IMR-90 (cell line): ENCODE results near the gene APLF. TPM values are rescaled to one million over a fixed set of nuclear protein-coding genes. Genes with fewer than 3 reads are reported as not detected.

ENCODE experiments used
- ATAC-seq: fragments of 200-7000 bp; cut with Tn5 transposase; 2 replicates; pipeline ENCODE4 v1.9.1; 2020; ENCODE audit warnings: low read depth, mild to moderate bottlenecking, moderate library complexity
- BruUV-seq: library from RNA; stranded (reverse); fragments of 400-500 nt; replicated peaks from 2 replicates; lab custom pipeline; 2021; lab: Mats Ljungman, UMichigan
- CTCF ChIA-PET: fragments of 300-600 bp; formaldehyde crosslinking; extraction: SDS; loops from one replicate; lab custom pipeline; 2021; ENCODE audit warnings: antibody characterized with exemption; lab: Yijun Ruan, JAX
- POLR2A ChIA-PET: fragments of 300-600 bp; sonication (Branson Sonifier 250); formaldehyde crosslinking; loops from one replicate; lab custom pipeline; 2022; ENCODE audit warnings: antibody characterized with exemption; ENCODE audit not compliant: unreplicated experiment; lab: Charles Lee
- DNase-seq: peaks from one replicate; pipeline ENCODE4 v3.0.0; 2013
- H2AFZ ChIP-seq: replicated peaks from 2 replicates; pipeline ENCODE3; 2013; ENCODE audit warnings: low read length, mild to moderate bottlenecking; ENCODE audit not compliant: poor library complexity
- H2AK5ac ChIP-seq: 2 replicates; pipeline ENCODE4 v1.6.1; 2013; ENCODE audit warnings: low read depth, low read length, inconsistent platforms
- H2AK9ac ChIP-seq: replicated peaks from 2 replicates; pipeline ENCODE3; 2013; ENCODE audit warnings: mild to moderate bottlenecking, low read depth, low read length, moderate library complexity; ENCODE audit not compliant: poor library complexity
- H2BK120ac ChIP-seq: 2 replicates; pipeline ENCODE4 v1.6.1; 2013; ENCODE audit warnings: low read depth, low read length, inconsistent platforms
- H2BK15ac ChIP-seq: 3 replicates; pipeline ENCODE4 v1.6.1; 2013; ENCODE audit warnings: low read depth, low read length, inconsistent platforms
- H2BK20ac ChIP-seq: 2 replicates; pipeline ENCODE4 v1.6.1; 2013; ENCODE audit warnings: low read depth, mild to moderate bottlenecking, inconsistent platforms, low read length, moderate library complexity
- H2BK5ac ChIP-seq: 2 replicates; pipeline ENCODE4 v1.6.1; 2013; ENCODE audit warnings: mild to moderate bottlenecking, low read depth, low read length, inconsistent platforms; ENCODE audit not compliant: poor library complexity, severe bottlenecking
- H3K14ac ChIP-seq: replicated peaks from 2 replicates; pipeline ENCODE4 v1.6.1; 2013; ENCODE audit warnings: low read depth, low read length, inconsistent platforms
- H3K18ac ChIP-seq: 2 replicates; pipeline ENCODE4 v1.6.1; 2013; ENCODE audit warnings: low read depth, low read length, control low read depth
- H3K23ac ChIP-seq: 2 replicates; pipeline ENCODE4 v1.6.1; 2013; ENCODE audit warnings: low read depth, low read length, inconsistent platforms
- H3K27ac ChIP-seq: 2 replicates; pipeline ENCODE4 v1.5.1; 2013; ENCODE audit warnings: mild to moderate bottlenecking, control low read depth, low read length; ENCODE audit not compliant: insufficient read depth
- H3K27me3 ChIP-seq: 2 replicates; pipeline ENCODE4 v1.6.1; 2013; ENCODE audit warnings: low read length; ENCODE audit not compliant: control insufficient read depth, insufficient read depth
- H3K36me3 ChIP-seq: 2 replicates; pipeline ENCODE4 v1.6.1; 2013; ENCODE audit warnings: low read length, mixed read lengths; ENCODE audit not compliant: control insufficient read depth, insufficient read depth
- H3K4ac ChIP-seq: 2 replicates; pipeline ENCODE4 v1.6.1; 2013; ENCODE audit warnings: low read depth, low read length, inconsistent platforms
- H3K4me1 ChIP-seq: 2 replicates; pipeline ENCODE4 v1.6.1; 2013; ENCODE audit warnings: low read length, mixed read lengths; ENCODE audit not compliant: control insufficient read depth, insufficient read depth
- H3K4me2 ChIP-seq: 2 replicates; pipeline ENCODE4 v1.6.1; 2013; ENCODE audit warnings: low read depth, mild to moderate bottlenecking, control low read depth, low read length, moderate library complexity
- H3K4me3 ChIP-seq: 2 replicates; pipeline ENCODE4 v1.5.1; 2013; ENCODE audit warnings: low read depth, mild to moderate bottlenecking, control low read depth, low read length, moderate library complexity; ENCODE audit not compliant: insufficient read depth
- H3K56ac ChIP-seq: 2 replicates; pipeline ENCODE4 v1.6.1; 2013; ENCODE audit warnings: low read length, inconsistent platforms; ENCODE audit not compliant: insufficient read depth; ENCODE audit errors: extremely low read depth
- H3K79me1 ChIP-seq, 2 experiments: 2 replicates each; pipeline ENCODE4 v1.6.1; 2013; ENCODE audit warnings: low read length in 2 of 2, inconsistent platforms in 1 of 2, low read depth in 1 of 2
- H3K9ac ChIP-seq: 2 replicates; pipeline ENCODE4 v1.6.1; 2013; ENCODE audit warnings: low read depth, low read length, control low read depth
- H3K9me1 ChIP-seq: 2 replicates; pipeline ENCODE4 v1.6.1; 2013; ENCODE audit warnings: low read length, inconsistent platforms; ENCODE audit not compliant: insufficient read depth
- H3K9me3 ChIP-seq: 2 replicates; pipeline ENCODE4 v1.6.1; 2013; ENCODE audit warnings: low read length; ENCODE audit not compliant: control insufficient read depth, insufficient read depth
- H4K20me1 ChIP-seq: 2 replicates; pipeline ENCODE4 v1.6.1; 2013; ENCODE audit warnings: low read length, inconsistent platforms; ENCODE audit not compliant: insufficient read depth
- H4K5ac ChIP-seq: 2 replicates; pipeline ENCODE4 v1.6.1; 2013; ENCODE audit warnings: mild to moderate bottlenecking, low read depth, low read length, control low read depth
- H4K8ac ChIP-seq, 2 experiments: 2 replicates each; pipeline ENCODE4 v1.6.1; 2013; ENCODE audit warnings: low read depth in 2 of 2, low read length in 2 of 2, control low read depth in 1 of 2, inconsistent platforms in 1 of 2
- H4K91ac ChIP-seq: 2 replicates; pipeline ENCODE4 v1.6.1; 2013; ENCODE audit warnings: low read depth, low read length, inconsistent platforms; ENCODE audit not compliant: insufficient read depth
- CEBPB ChIP-seq: IDR thresholded peaks from 2 replicates; pipeline ENCODE4 v1.6.1; 2012; ENCODE audit warnings: low read depth, low read length, improper control_type of control experiment
- CTCF ChIP-seq: conservative IDR thresholded peaks from 2 replicates; pipeline ENCODE4 v1.5.1; 2012; ENCODE audit warnings: mild to moderate bottlenecking, low read depth, low read length, improper control_type of control experiment
- FOS ChIP-seq: fragments of 150-350 bp; IDR thresholded peaks from 2 replicates; pipeline ENCODE4 v1.6.1; 2016; ENCODE audit warnings: low read depth, low read length
- MAZ ChIP-seq: IDR thresholded peaks from 2 replicates; pipeline ENCODE4 v1.6.1; 2012; ENCODE audit warnings: low read depth, mild to moderate bottlenecking, low read length, improper control_type of control experiment, moderate library complexity, borderline replicate concordance
- MXI1 ChIP-seq: IDR thresholded peaks from 2 replicates; pipeline ENCODE4 v1.6.1; 2012; ENCODE audit warnings: low read depth, mild to moderate bottlenecking, low read length, moderate library complexity, borderline replicate concordance
- POLR2A ChIP-seq: IDR thresholded peaks from 2 replicates; pipeline ENCODE4 v1.6.1; 2012; ENCODE audit warnings: mild to moderate bottlenecking, low read depth, low read length
- RCOR1 ChIP-seq: IDR thresholded peaks from 2 replicates; pipeline ENCODE4 v1.6.1; 2012; ENCODE audit warnings: mild to moderate bottlenecking, low read length, improper control_type of control experiment; ENCODE audit not compliant: insufficient replicate concordance
- SMC3 ChIP-seq: fragments of 150-350 bp; IDR thresholded peaks from 2 replicates; pipeline ENCODE4 v1.6.1; 2016; ENCODE audit warnings: low read depth, mild to moderate bottlenecking, antibody characterized with exemption, low read length, moderate library complexity
- USF2 ChIP-seq: fragments of 150-350 bp; IDR thresholded peaks from 2 replicates; pipeline ENCODE4 v1.6.1; 2017; ENCODE audit warnings: mild to moderate bottlenecking, antibody characterized with exemption, low read length, low read depth
- WGBS, 2 experiments: methylation state at CpG; one replicate each; pipeline versions ENCODE4 v1.1.5 to v1.1.7; 2013; ENCODE audit warnings: missing lambda C conversion rate in 2 of 2; ENCODE audit not compliant: insufficient read length in 1 of 2; ENCODE audit errors: extremely low coverage in 2 of 2; 5-methylcytosine and 5-hydroxymethylcytosine counted together
- dilution Hi-C: fragments of 300-500 bp; cut with HindIII; formaldehyde crosslinking; loops from one replicate; pipeline ENCODE4 v1.14.3; 2018; ENCODE audit warnings: low sequenced_read_pairs; ENCODE audit not compliant: unreplicated experiment
- in situ Hi-C: fragments of 300-500 bp; cut with MboI; formaldehyde crosslinking; loops from 3 replicates; pipeline ENCODE4 v1.14.3; 2019; ENCODE audit warnings: low sequenced_read_pairs, inconsistent platforms, mixed read lengths
- intact Hi-C: fragments of 100-400 bp; cut with micrococcal nuclease; formaldehyde crosslinking; loops from 2 replicates; pipeline ENCODE4 v1.10.0; 2022
- polyA plus RNA-seq, 3 experiments: library from polyadenylated mRNA; depleted of rRNA; stranded (reverse); fragments of >200 nt; gene quantifications; 2 replicates each; pipeline ENCODE4 v1.2.3, GENCODE V29; 2012; ENCODE audit warnings: low replicate concordance in 1 of 3
- total RNA-seq: library from RNA; depleted of rRNA; stranded (reverse); fragments of >200 nt; gene quantifications from 2 replicates; pipeline ENCODE4 v1.2.3, GENCODE V29; 2012

The APLF gene
- total and polyA plus RNA-seq, 2 of the 4 experiments (the other 2 are of a cell fraction) = 1.5 to 2.3 TPM

DNA sequence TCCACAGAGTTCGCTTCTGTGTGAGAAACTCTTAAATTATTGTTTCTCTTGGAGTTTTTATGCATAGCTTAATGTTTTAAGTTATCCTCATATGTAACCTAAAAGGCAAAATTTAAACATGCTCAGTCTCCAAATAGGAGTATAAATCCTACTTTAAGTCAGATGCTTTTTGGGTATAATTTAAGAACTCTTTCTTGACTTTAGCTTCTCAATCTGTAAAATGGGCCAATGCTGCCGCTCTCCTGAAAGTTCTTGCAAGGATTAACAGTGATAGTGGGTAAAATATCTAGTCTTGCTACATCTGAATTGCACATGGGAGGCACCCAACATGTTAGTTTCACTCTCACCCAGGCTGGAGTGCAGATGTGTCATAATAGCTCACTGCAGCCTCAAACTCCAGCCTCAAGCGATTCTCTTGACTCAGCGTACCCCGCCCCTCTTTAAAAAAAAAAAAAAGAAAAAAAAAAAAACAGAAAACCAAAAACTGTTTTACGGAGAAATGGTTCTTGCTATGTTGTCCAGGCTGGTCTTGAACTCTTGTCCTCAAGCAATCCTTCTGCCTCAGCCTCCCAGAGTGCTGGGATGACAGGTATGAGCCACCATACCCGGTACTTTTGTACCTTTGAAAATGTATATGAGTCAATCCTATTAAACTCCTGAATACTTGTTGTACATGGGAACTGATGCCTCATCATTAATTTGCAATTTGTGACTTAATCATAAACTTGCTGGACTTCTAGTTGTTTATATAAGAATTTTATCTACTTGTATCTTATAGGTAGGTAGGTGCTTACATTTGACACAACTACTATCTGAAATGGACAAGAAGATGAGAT is 2.1 kb upstream of the APLF start:
- intact Hi-C loops = loop anchor here (5.0 to 10.0 kb wide), 3 partner anchors 550 to 1362 kb away; partner anchors contain the start of genes ANTXR1 and GMCL1
- Histone ChIP-seq H2AFZ (no peak overlapping the region), H3K79me1 (peaks cover 5 to 13% of the 10 kb centered on the region in 2 experiments), H3K4me2 (no peak overlapping the region), H4K91ac (no peak overlapping the region), H4K8ac (no peak overlapping the region), H3K14ac (no peak overlapping the region), H2BK15ac (no peak overlapping the region), H3K36me3 (no peaks in the 10 kb centered on the region), H3K4ac (no peak overlapping the region), H4K20me1 (no peaks in the 10 kb centered on the region), H3K27me3 (no peaks in the 10 kb centered on the region), H3K18ac (no peak overlapping the region), H2AK5ac (no peak overlapping the region), H3K9me1 (0 out of 2 replicates have a peak, but pooled peaks cover 2% of the 10 kb centered on the region), H4K5ac (no peak overlapping the region), H2BK120ac (no peak overlapping the region), H3K9ac (no peak overlapping the region), H2AK9ac (no peak overlapping the region), H2BK5ac (no peak overlapping the region), H3K27ac (no peak overlapping the region), H3K4me3 (no peak overlapping the region), H3K23ac (no peak overlapping the region), H3K56ac (no peak overlapping the region), H2BK20ac (no peak overlapping the region), H3K4me1 (peaks cover 3% of the 10 kb centered on the region; the same call in 1 of the 2 replicates), H3K9me3 (no peaks in the 10 kb centered on the region)
- dilution Hi-C loops = no loop called here
- in situ Hi-C loops = loop anchor here (10.0 kb wide), 1 partner anchor 460 kb away; no protein-coding TSS in a partner anchor
- TF ChIP-seq CEBPB (no peak), MAZ (no peak), FOS (no peak), SMC3 (no peak), POLR2A (no peak), MXI1 (no peak), CTCF (no peak), RCOR1 (no peak), USF2 (no peak)
- ATAC-seq (no peak), DNase-seq (peak; percentile 33)
- ChIA-PET CTCF (interaction anchor here (0.6 to 2.5 kb wide), 6 partner anchors 46 to 460 kb away, joined by 3 to 12 read pairs (median 3); no protein-coding TSS in a partner anchor), POLR2A (no interaction called here)
- no TSS peak for BruUV-seq
- WGBS, 2 experiments = no CpG with 5 or more reads among the region's 7 CpGs
